AG08395 (cell line): ENCODE results near the gene BICD2.

Experiments used
- DNase-seq: peaks from one replicate; pipeline ENCODE4 v3.0.0; 2012; ENCODE audit warnings: mixed read lengths, low spot score

Gene BICD2

DNA sequence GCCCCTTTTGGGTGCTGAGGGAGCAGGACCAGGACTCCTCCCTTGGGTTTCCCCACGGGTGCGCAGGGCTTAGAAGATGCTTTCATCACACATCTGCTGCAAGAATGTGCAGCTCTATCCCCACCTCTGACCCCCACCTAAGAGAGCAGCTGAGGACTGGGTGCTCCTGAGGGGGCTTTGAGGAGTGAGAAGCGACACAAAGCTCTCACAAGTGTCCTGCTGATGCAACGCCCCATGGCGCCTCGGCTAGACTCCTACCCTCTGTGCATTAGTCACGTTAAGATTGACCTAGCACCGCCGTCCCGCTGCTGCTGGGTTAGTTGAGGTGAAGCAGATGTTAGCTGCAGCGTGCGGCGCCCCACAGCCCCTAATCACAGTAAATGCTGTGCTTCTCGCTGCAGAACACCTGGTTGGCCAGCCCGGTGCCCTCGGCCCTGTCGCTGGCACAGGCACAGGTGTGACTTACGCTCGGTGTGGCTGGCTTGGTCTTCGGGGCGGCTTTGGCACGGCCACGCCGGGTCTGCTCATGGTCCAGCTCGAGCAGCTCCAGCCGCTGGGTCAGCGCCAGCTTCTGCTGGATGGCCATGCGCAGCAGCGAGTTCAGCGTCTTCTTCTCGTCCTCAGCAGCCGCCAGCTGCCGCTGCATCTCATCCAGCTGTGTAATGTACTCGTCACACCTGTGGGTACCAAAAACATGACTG, 49.7 kb downstream of the BICD2 start:
- DNase-seq: no peak

- DNase-seq: no peak
These were observed 50.6 kb downstream of the BICD2 start for GRCh38 chr9:92714016-92714415.

DNA sequence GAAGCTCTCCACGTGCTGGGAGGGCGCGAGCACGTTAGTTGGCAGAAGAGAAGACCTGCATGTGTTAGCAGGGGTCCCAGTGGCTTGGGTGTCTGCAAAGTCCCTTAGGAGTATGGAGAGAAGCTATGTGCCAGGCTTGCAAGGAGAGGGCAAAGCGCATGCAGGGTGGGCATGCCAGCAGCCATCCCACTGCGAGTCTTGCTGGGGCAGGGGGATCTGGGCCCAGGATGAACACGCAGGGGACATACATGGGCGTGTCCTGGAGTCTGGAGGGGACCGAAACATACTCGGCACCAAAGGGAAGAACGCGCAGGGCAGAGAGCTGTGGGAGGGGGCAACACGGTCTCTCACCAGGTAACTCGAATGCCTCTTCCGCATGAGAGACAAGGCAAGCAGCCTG, 51.1 kb downstream of the BICD2 start:
- DNase-seq: no peak

DNA sequence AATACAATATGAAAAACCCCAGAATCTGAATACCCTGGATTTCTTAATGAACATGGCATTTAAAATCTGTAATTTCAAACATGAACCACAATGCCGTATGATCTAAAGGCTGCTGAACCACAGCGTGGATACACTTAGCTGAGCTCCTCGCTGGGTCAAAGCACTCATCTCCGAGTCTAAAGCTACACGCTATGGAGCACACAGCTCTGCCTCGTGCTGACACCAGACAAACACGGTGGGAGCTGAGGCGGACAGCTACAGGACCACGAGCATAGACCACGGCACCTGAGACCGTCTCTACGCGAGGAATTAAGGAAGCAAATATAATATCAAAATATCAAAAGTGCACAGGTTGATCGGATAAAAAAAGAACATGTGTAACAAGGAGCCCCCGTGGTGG, 51.9 kb downstream of the BICD2 start:
- no peak for DNase-seq

- no peak for DNase-seq
These were observed 52.8 kb downstream of the BICD2 start for GRCh38 chr9:92711844-92712243.

GRCh38 chr9:92711146-92711545, 53.5 kb downstream of the BICD2 start:
- no peak for DNase-seq

- no peak for DNase-seq
These were observed 54.3 kb downstream of the BICD2 start for GRCh38 chr9:92710368-92710767.

- no peak for DNase-seq
These were observed 54.7 kb downstream of the BICD2 start for GRCh38 chr9:92709954-92710353.

DNA sequence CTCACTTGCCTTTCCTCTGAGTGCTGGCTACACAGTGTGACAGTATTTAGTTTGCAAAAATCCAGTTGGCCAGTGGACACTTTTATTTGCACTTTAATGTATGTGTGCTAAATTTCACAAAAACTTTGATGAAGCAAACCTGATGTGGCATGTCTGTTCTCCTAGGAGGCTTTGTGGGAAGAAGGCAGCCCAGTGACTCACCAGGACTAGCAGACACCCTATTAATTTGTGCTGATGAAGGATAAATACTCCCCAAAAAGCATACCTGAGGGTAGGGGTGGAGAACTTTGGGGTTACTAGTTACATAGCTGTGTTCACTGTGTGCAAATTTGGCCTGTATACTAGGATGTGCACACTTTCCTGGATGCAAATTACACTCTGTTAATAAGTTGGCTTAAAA, 55.4 kb downstream of the BICD2 start:
- DNase-seq: no peak

DNA sequence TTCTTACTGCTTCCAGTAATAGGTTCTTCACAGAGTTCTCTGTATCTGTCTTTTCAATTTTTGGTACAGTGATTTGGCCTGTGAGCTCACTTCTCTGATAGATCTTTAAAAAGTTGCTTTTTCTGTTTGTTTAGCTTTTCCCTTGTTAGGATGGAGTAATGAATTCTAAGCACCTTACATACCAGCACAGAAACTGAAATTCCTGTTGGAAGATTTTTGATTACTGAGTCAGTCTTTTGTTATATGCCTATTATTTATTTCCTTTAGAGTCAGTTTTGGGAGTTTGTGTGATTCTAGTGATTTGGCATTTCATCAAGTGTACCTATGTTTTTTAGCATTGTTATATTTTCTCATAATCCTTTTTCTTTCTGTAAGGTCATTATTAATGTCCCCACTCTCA, 57.1 kb downstream of the BICD2 start:
- no peak for DNase-seq

DNA sequence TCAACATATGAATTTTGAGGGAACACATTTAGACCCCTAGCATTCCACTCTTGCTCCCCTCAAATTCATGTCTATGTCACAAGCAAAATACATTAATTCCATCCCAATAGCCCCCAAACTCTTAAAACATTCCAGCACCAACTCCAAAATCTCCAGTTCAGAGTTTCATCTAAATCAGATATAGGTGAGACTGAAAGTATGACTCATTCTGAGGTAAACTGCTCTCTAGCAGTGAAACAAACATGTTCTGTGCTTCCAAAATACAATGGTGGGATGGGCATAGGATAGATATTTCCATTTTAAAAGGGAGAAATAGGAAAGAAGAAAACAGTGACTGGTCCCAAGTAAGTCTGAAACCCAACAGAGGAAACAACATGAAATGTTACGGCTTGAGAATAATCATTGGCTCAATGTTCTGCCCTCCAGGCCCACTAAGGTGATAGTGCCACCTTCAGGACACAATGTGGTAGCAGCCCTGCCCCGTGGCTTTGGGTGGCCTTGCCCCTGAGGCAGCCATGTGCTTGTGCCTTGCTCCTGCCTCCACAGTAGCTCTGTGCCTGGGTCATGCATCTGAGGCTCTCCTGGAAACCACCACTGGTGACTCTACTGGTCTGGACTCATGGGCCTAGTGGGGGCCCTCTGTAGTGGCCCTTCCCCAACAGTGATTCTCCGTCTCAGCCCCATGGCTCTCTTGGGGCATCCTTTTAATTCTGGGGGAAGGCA, 58.3 kb downstream of the BICD2 start:
- no peak for DNase-seq

DNA sequence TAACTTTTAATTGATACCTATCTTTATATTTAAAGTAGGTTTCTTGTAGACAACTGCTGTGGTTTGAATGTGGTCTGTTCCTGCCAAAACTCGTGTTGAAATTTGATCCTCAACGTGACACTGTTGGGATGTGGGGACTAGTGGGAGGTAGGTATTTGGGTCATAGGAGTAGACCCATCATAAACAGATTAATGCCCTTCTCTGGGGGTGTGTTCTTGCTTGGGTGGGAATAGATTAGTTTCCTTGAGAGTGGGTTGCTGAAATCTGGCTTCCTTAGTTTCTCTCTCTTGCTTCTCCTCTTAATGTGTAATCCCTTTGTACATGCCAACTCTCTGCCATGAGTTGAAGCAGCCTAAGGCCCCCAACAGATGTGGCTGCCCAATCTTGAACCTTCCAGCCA, 60.1 kb downstream of the BICD2 start:
- DNase-seq: no peak

DNA sequence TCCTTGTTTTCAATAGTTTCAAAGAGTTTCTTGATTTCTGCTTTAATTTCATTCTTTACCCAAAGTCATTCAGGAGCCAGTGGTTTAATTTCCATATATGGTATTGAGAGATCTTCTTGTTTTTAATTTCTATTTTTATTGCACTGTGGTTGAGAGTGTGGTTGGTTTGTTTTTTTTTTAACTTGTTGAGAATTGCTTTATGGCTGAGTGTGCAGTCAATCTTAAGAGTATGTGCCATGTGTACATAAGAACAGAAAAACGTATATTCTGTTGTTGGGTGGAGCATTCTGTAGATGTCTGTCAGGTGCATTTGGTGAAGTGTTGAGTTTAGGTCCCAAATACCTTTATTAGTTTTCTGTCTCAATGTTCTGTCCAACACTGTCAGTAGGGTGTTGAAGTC, 68.0 kb downstream of the BICD2 start:
- no peak for DNase-seq

- no peak for DNase-seq
These were observed 77.7 kb downstream of the BICD2 start for GRCh38 chr9:92686954-92687353.

DNA sequence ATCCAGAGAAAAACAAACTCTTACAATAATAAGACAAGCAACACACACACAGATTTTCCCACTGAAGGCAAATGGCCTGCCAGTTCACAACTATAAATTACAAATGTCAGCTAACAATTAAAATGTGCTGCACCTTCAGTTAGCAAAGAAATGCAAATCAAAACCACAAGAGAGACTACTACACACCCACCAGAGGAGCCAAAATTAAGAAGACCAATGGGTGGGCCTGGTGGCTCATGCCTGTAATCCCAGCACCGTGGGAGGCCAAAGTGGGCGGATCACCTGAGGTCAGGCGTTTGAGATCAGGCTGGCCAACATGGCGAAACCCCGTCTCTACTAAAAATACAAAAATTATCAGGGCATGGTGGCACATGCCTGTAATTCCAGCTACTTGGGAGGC, 79.6 kb downstream of the BICD2 start:
- no peak for DNase-seq

GRCh38 chr9:92682269-92682668, 82.4 kb downstream of the BICD2 start:
- DNase-seq: no peak

- no peak for DNase-seq
These were observed 84.2 kb downstream of the BICD2 start for GRCh38 chr9:92680166-92681119.

DNA sequence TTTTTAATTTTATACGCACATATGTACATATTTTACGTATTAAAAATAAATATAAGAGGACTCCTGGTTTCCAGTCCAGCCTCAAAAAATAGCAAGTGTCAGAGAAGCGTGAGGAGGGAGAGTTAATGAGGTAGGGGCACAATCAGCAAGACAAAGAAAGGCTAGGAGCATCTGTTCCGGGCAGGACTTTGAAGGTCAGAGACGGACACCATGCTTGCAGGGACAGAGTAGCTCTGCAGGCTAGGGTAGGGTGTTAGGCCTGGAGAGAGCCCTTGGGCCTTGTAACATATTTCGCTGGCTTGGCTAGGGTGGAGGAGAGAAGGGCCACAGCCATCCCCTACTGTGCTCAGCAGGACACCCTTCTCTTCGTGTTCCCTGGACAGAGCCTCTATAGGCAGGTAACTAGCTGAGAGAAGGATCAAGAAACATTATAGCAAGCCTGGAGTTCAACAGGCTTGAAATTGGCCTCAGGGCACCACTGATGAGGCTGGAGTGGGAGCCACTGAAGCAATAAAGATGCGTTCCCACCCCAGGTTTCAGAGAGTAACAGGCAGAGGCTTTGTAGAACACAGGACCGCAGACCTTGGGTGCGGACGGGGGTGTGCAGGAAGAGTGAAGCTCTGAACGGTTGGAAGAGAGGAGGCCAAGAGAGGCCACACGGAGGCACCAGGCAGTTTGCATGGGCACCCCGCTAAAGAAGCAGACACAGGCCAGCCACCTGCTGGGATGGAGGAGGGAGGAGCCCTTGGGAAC, 85.0 kb downstream of the BICD2 start:
- DNase-seq: no peak

- peak; percentile 45 for DNase-seq
These were observed 93.3 kb downstream of the BICD2 start for GRCh38 chr9:92671323-92671722.

DNA sequence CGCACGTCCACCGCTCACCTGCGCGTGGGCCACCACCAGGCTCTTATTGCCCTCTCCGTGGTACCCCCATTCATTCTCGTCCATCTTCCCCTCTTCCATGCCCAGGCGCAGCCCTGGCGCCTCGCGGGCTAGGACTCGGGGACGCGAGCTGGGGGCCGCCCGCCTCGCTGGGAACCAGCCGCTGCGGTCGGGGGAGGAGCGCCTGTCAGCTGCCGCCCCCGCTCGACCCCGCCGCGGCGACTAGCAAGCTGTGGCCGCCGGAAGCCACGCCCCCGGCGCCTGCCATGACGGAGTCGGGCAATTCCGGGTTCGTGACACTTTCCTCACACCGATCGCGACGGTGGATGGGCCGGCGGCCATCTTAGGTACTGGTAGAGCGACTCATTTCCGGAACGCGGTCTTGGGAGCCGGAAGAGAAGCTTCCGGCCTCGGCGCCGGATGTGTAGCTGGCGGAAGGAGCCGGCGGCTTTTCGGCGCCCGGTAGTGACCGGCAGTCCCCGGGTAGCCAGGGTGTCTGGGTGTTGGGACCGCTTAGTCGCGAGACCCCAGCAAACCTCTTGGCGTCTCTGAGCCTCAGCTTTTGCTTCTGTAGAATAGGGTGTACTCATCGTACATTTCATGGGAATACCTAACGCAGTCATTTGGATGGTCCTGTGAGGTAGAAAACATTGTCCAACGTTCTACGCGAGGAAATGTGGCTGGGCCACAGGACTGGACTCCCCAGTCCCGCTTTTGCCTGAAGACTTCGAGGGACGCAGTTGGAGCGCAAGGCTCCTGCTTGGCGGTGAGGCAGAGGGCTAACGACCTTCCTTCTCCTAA, 94.5 kb downstream of the BICD2 start, which contains the start of gene IPPK:
Gene IPPK, minus strand, starts transcription at position 242 of the 819 bp plus-strand sequence. Its CDS starts 143 bp downstream, at position 99.
- peak; percentile 99 for DNase-seq

DNA sequence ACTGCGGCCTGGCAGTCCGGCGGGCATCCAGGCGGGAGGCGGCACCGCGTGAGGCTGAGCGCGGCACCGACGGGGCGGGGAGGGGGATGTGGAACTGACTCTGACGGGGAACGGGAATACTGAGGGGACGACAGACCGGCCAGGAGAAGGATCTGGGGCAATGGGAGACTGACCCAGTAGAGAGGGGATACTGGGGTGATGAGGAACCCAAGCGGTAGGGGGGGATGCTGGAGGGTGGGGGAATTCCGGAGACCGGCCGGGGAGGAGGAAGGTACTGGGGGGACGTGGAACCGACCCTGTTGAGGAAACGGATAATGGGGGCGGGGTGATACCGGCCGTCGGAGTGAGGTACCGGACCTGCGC, 95.1 kb downstream of the BICD2 start:
- peak; percentile 45 for DNase-seq
